ENCODE data around the gene PMEPA1.

PMEPA1 gene

GRCh38 chr20:57748601-57749130 lies 38.9 kb upstream of the PMEPA1 start:
- Mint-ChIP-seq H3K27ac (peak overlapping the region; percentile 34 to 96 (median 49)), H3K4me1 (peaks cover 46% of the 10 kb centered on the region), H3K27me3 (ENCODE audit: low read depth) (peaks cover 12% of the 10 kb centered on the region), H3K9me3 (no peaks in the 10 kb centered on the region), H3K4me3 (peak overlapping the region in 2 of 3 experiments; percentile 25 to 68), H3K36me3 (ENCODE audit: low read depth) (no peaks in the 10 kb centered on the region)
- TF ChIP-seq, protein P1, sequence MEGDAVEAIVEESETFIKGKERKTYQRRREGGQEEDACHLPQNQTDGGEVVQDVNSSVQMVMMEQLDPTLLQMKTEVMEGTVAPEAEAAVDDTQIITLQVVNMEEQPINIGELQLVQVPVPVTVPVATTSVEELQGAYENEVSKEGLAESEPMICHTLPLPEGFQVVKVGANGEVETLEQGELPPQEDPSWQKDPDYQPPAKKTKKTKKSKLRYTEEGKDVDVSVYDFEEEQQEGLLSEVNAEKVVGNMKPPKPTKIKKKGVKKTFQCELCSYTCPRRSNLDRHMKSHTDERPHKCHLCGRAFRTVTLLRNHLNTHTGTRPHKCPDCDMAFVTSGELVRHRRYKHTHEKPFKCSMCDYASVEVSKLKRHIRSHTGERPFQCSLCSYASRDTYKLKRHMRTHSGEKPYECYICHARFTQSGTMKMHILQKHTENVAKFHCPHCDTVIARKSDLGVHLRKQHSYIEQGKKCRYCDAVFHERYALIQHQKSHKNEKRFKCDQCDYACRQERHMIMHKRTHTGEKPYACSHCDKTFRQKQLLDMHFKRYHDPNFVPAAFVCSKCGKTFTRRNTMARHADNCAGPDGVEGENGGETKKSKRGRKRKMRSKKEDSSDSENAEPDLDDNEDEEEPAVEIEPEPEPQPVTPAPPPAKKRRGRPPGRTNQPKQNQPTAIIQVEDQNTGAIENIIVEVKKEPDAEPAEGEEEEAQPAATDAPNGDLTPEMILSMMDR (IDR thresholded peaks at IDR 0.05; ENCODE audit: unreplicated experiment in 3 of 3), result no peak

GRCh38 chr20:57747861-57748481 lies 38.2 kb upstream of the PMEPA1 start:
- Mint-ChIP-seq H3K27ac (peak overlapping the region; percentile 34 to 96 (median 49)), H3K4me3 (no peak overlapping the region), H3K36me3 (ENCODE audit: low read depth) (no peaks in the 10 kb centered on the region), H3K4me1 (peaks cover 39% of the 10 kb centered on the region), H3K9me3 (no peaks in the 10 kb centered on the region), H3K27me3 (ENCODE audit: low read depth) (peaks cover 12% of the 10 kb centered on the region)
- TF ChIP-seq, protein P1 (IDR thresholded peaks at IDR 0.05; ENCODE audit: unreplicated experiment in 3 of 3), result no peak

- Mint-ChIP-seq H3K27ac (peak overlapping the region in 1 of 3 experiments; percentile 49), H3K4me1 (peaks cover 44% of the 10 kb centered on the region), H3K4me3 (no peak overlapping the region)
Measured at GRCh38 chr20:57746832-57747404, 37.1 kb upstream of the PMEPA1 start.

GRCh38 chr20:57746201-57746600 lies 36.4 kb upstream of the PMEPA1 start:
- Mint-ChIP-seq H3K4me3 (no peak overlapping the region), H3K27ac (no peak overlapping the region), H3K9me3 (no peaks in the 10 kb centered on the region), H3K27me3 (ENCODE audit: low read depth) (peaks cover 10% of the 10 kb centered on the region), H3K36me3 (ENCODE audit: low read depth) (no peaks in the 10 kb centered on the region), H3K4me1 (peaks cover 44% of the 10 kb centered on the region)
- TF ChIP-seq, protein P1 (IDR thresholded peaks at IDR 0.05; ENCODE audit: unreplicated experiment in 3 of 3), result no peak

More at GRCh38 chr20:57746832-57747404, 37.1 kb upstream of the PMEPA1 start:
- peaks cover 12% of the 10 kb centered on the region for H3K27me3 Mint-ChIP-seq (ENCODE audit: low read depth)
- TF ChIP-seq, protein P1 (IDR thresholded peaks at IDR 0.05; ENCODE audit: unreplicated experiment in 3 of 3), result no peak
- H3K36me3 Mint-ChIP-seq (ENCODE audit: low read depth), result no peaks in the 10 kb centered on the region
- no peaks in the 10 kb centered on the region for H3K9me3 Mint-ChIP-seq

DNA sequence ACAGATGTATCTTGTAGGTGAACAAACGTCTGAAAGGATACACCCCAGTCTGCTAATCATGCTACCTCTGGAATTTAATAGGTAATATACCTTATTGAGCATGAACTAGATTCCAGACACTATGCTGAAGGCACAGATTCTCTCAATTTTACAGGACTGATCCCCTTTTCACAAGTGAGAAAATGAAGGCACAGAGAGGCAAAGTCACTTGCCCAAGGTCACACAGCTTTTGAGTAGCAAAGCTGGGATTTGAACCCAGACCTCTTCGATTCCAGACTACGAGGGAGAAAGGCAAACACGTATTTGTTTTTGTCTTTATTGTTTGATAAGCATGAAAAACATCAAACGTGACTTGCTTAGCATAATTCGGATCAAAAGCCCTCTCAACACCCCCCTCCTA lies 34.4 kb upstream of the PMEPA1 start:
- H3K27ac Mint-ChIP-seq, result no peak overlapping the region

More for the DNA sequence above, 34.4 kb upstream of the PMEPA1 start:
- Mint-ChIP-seq H3K4me1 (peaks cover 37% of the 10 kb centered on the region), H3K27me3 (ENCODE audit: low read depth) (peaks cover 7% of the 10 kb centered on the region), H3K4me3 (no peak overlapping the region), H3K9me3 (no peaks in the 10 kb centered on the region), H3K36me3 (ENCODE audit: low read depth) (no peaks in the 10 kb centered on the region)
- TF ChIP-seq, protein P1 (IDR thresholded peaks at IDR 0.05; ENCODE audit: unreplicated experiment in 3 of 3), result no peak

Data from nephron (organoid).